HG03460 (cell line): ENCODE data around the gene C1orf53.
A peak's percentile ranks its signal among the peaks of the same experiment; 100 is the strongest.
"Not testable (repeated sequence)": the region's sequence is repeated elsewhere in the genome, so short reads cannot be mapped to it uniquely, and the experiment has no call there.

Source experiments
- ATAC-seq: cut with Tn5 transposase; IDR thresholded peaks from one replicate; pipeline ENCODE4 v1.9.1; 2021; ENCODE audit not compliant: unreplicated experiment

The C1orf53 gene

GRCh38 chr1:197920414-197921117, 18.1 kb downstream of the C1orf53 start:
- ATAC-seq: no peak

GRCh38 chr1:197921235-197922069, 19.0 kb downstream of the C1orf53 start:
- ATAC-seq: no peak

GRCh38 chr1:197922070-197922390, 19.6 kb downstream of the C1orf53 start:
- no peak for ATAC-seq

DNA sequence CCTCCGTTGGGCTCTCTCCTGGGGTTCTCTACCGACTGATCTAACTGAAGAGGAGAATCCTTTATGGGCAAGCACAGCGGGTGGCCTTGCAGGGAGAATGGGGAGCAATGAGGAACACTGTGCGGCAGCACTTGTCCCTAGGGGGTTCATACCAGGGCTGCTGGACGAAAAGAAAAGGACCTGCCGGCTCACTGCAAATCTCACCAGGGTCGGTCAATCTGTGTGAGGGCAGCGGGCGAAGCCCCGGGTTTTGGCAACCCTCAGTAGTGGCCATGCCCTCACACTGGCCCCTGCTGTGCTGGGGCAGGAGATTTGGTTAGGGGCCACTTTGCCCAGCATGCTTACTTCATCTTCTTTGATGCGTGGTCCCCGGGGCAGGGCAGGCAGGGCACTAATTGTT, 20.6 kb downstream of the C1orf53 start:
- ATAC-seq: no peak

GRCh38 chr1:197924516-197925123, 22.2 kb downstream of the C1orf53 start:
- ATAC-seq: peak; percentile 68

- no peak for ATAC-seq
Observed at GRCh38 chr1:197927908-197928665, 25.7 kb downstream of the C1orf53 start.

DNA sequence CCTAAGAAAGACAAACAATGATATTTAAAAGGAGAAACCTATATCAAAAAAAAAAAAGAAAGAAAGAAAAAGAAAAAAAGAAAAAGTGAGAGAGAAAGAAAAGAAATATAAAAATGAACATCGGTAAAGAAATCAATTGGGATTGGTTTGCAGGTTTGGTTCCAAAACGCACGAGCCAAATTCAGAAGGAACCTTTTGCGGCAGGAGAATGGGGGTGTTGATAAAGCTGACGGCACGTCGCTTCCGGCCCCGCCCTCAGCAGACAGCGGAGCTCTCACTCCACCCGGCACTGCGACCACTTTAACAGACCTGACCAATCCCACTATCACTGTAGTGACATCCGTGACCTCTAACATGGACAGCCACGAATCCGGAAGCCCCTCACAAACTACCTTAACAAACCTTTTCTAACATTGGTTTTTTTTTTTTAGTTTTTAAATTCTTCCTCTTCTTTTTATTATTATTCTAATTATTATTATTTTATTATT, 26.5 kb downstream of the C1orf53 start:
- ATAC-seq: no peak

DNA sequence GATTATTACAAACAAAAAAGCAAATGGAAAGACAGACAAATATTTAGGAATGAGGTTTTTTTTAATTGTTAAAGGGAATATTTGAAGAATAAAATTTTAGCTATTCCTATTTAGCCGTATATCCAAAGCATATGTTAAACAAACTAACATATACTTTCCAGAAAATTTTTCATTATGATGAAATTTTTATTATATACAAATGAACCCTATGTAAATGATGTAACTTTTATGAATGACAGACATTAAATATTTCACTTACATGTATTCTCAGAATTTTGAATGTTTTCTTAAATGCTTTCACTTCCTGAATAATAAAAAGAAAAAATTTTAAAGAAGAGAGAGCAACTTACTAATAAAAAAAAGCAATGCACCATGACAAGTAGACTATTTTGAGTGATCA, 30.6 kb downstream of the C1orf53 start:
- ATAC-seq: no peak

GRCh38 chr1:197933647-197934046, 31.2 kb downstream of the C1orf53 start:
- no peak for ATAC-seq

DNA sequence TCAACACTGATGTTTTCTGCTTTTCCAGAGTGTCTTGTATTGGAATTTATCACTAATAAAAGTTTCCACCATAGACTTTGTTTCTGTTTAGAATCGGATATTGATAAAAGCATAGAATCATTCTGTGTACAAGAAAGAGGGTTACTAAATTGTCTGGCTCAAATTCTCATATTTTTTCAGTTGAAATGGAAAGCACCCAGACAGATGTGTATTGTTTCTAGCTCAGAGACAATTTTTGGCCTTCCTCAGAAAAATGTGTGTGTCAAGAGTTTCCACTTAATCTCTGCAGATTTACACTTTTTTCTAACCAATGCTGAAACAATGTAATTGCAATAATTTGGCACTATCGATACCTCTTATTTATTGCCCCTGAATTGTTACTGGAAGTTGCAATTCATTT, 35.0 kb downstream of the C1orf53 start:
- no peak for ATAC-seq

DNA sequence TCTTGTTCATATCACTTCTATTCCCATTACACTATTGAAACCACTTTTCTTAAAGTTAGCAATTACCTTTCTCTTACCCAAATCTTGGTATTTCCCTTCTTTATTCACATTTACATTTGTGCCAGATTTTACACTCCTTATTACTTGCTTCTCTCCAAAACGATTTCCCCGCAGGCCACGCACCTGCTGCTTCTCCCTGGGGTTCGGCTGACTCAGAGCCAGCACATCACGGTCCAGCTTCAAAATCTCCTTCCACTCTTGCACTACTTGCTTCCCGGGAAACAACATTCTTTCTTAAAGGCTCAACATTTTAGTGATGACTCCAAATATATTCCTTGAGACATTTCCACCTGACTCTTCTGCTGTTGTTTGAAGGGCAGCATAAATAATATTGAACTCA, 35.5 kb downstream of the C1orf53 start:
- no peak for ATAC-seq

DNA sequence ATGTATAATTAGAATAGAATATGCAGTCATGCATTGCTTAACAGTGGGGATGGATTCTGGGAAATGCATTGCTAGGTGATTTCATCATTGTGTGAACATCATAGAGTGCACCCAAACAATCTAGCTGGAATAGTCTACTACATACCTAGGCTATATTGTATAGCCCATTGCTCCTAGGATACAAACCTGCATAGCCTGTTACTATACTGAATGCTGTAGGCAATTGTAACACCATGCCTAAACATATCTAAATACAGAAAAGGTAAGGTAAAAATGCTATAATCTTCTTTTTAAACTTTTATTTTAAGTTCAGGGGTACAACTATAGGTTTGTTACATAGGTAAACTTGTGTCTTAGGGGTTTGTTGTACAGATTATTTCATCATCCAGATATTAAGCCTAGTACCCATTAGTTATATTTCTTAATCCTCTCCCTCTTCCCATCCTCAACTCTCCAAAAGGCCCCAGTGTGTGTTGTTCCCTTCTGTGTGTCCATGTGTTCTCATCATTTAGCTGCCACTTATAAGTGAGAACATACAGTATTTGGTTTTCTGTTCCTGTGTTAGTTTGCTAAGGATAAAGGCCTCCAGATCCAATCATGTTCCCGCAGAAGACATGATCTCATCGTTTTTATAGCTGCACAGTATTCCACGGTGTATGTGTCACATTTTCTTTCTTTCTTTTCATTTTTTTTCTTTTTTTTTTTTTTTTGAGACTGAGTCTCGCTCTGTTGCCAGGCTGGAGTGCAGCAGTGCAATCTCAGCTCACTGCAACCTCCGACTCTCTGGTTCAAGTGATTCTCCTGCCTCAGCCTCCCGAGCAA, 36.9 kb downstream of the C1orf53 start:
- ATAC-seq: not testable (repeated sequence)

DNA sequence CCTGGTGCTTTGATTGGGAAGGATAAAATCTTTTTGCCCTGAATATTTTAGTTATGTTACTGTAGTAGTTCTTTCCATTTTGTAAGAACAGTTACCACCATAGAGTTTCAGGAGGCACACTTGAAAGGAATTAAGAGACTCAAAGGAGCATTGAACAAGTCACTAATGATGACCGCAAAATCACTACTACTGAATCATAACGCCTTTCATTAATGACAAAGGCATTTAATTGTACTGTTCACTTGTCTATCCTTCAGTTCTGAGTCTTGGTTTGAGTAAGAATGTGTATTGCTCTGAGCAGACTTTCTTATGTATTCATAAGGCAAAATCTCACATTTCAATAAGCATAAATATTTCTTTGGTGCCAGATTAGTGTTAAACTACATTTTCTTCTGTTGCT, 39.6 kb downstream of the C1orf53 start:
- ATAC-seq: no peak

DNA sequence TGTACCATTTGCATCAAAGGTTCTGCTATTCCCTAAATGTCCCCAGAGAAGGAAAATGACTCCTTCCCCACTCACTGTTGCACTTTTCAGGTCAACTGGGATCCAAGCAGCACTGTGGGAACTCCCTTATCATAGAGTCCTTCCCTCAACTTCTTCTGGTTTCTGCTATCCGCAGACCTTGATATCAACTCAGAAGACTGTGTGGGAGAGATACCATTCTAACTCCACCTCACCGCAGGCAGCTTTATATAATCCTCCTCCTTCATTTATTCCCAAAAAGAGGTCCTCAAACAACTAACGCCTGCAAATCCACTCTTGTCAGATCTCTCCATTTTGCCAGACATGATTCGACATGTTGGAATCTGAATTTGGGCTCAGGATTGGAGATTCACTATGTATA, 42.1 kb downstream of the C1orf53 start:
- ATAC-seq: no peak

DNA sequence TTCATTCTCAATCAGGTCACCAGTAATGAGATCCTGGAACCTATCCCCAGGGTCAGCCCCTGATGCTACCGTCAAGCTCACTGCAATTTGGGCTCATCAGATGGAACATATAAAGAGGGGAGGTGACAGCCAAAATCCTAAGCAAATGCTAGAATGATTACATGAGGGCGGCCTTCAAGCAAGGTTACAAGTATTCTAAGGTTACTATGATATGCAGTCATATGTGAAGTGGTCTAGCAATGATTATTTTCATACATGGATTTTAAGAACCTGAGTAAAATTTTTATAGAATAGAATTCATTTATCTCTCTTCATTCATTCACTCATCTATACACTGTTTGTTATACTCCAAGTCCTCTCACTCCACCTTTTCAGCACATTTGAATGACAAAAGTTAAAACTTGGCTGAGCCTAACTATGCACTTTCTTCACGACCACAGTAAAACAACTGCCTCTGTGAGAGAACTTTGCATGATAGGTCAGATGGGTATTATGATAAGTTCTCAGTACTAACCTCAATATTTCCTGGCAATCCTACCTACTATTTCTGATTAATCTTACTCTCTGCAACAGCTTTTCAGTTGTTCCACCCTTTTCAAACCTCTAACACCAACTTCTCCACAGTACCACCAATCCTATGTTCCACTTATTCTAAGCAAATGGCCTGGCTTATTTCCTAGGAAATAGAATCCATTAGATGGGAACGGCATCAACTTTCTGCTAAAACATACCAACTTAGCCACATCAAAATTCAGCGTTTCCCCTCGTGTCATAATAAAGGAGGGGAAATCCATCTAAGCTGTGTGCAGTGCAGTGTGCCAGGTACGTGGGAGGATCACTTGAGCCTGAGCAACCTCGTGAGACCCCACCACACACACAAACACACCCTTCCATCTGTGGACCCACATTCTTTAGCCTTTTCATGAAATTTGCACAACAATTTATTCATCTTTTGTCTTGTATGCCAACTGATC, 46.8 kb downstream of the C1orf53 start:
- no peak for ATAC-seq

GRCh38 chr1:197951089-197951488, 48.7 kb downstream of the C1orf53 start:
- ATAC-seq: no peak

DNA sequence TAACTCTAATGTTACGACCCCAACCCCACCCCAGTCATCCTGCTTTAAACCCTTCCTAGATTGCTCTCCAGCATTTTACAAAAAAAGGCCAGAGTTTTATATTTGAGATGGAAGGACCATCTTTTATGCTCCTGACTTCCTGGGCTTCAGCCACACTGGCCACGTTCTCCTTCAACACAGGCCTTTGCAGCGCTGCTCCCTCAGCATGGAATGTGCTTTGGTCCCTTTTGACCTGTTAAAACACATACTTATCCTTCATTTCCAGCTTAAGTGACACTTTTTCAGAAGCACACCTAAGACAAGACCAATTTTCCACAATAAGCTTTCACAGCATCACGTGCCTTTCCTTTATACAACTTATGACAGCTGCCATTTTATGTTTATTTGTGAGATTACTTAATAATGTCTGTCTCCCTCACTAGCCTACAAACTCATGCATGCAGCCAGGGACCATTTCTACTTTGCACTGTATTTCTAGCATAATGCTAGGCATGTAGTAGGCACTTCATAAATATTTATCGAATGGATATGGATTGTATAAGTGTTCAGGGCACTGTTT, 49.3 kb downstream of the C1orf53 start:
- no peak for ATAC-seq

DNA sequence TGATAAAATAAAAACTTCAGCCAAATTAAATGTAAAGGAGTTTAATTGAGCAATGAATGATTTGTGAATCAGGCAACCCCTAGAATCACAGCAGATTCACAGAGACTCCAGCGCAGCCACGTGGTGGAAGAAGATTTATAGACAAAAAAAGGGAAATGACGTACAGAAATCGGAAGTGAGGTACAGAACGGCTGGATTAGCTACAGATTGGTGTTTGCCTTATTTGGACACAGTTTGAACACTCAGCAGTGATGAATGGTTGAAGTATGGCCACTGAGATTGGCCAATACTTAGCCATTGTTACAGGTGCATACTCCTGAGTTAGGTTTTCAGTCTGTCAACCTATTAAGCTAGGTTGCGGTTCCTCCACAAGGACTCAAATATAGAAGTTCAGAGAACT, 51.0 kb downstream of the C1orf53 start:
- not testable (repeated sequence) for ATAC-seq
